ENCODE results near the gene PPP1R12B. TPM values are rescaled to one million over a fixed set of nuclear protein-coding genes. Genes with fewer than 3 reads are reported as not detected.

The PPP1R12B gene
- total and polyA plus RNA-seq, 4 donors: 4.0 to 31.6 (median 9.7) TPM

GRCh38 chr1:202317941-202318925, 30.3 kb upstream of the PPP1R12B start:
- no peak for TF ChIP-seq RAD21 (IDR thresholded peaks at IDR 0.05)
- no peak for TF ChIP-seq SP1 (IDR thresholded peaks at IDR 0.05)
- no peak for TF ChIP-seq ATF3 (IDR thresholded peaks at IDR 0.05)
- no peak for TF ChIP-seq FOXA1 (IDR thresholded peaks at IDR 0.05)
- no peak for TF ChIP-seq MAX (IDR thresholded peaks at IDR 0.05)
- TF ChIP-seq FOXA2 (IDR thresholded peaks at IDR 0.05): no peak
- no peak for TF ChIP-seq REST (IDR thresholded peaks at IDR 0.05)
- no peak for TF ChIP-seq EGR1 (IDR thresholded peaks at IDR 0.05; ENCODE audit: low read depth in 2 of 2)
- no peak overlapping the region for H3K4me3 ChIP-seq (ENCODE audit: low read depth in 1 of 3, low read length in 3 of 3)
- no peak for DNase-seq (ENCODE audit: low spot score)
- no peak overlapping the region for H3K9ac ChIP-seq (ENCODE audit: low read depth in 1 of 2, low read length in 2 of 2)
- H3K27ac ChIP-seq (ENCODE audit: low read depth in 1 of 2, low read length in 2 of 2): no peak overlapping the region
- no peaks in the 10 kb centered on the region for H3K36me3 ChIP-seq (ENCODE audit: control insufficient read depth in 4 of 4, insufficient read depth in 3 of 4, low read depth in 1 of 4, low read length in 3 of 4)
- H3K9me3 ChIP-seq (ENCODE audit: control insufficient read depth in 4 of 4, low read length in 3 of 4): no peaks in the 10 kb centered on the region
- 90% methylated on average over 52 of the region's 52 CpGs for WGBS
- no peaks in the 10 kb centered on the region for H3K27me3 ChIP-seq (ENCODE audit: control insufficient read depth in 4 of 4, insufficient read depth in 4 of 4, low read length in 3 of 4)
- no peaks in the 10 kb centered on the region for H3K4me1 ChIP-seq (ENCODE audit: control insufficient read depth in 4 of 4, insufficient read depth in 4 of 4, low read length in 3 of 4)

GRCh38 chr1:202319381-202320080, 29.0 kb upstream of the PPP1R12B start:
- WGBS: 81% methylated on average over 4 of the region's 4 CpGs
- DNase-seq (ENCODE audit: low spot score): no peak
- Histone ChIP-seq H3K4me1 (ENCODE audit: control insufficient read depth in 4 of 4, insufficient read depth in 4 of 4, low read length in 3 of 4) (no peaks in the 10 kb centered on the region), H3K36me3 (ENCODE audit: control insufficient read depth in 4 of 4, insufficient read depth in 3 of 4, low read depth in 1 of 4, low read length in 3 of 4) (no peaks in the 10 kb centered on the region), H3K9me3 (ENCODE audit: control insufficient read depth in 4 of 4, low read length in 3 of 4) (no peaks in the 10 kb centered on the region), H3K27ac (ENCODE audit: low read depth in 1 of 2, low read length in 2 of 2) (no peak overlapping the region), H3K27me3 (ENCODE audit: control insufficient read depth in 4 of 4, insufficient read depth in 4 of 4, low read length in 3 of 4) (no peaks in the 10 kb centered on the region), H3K4me3 (ENCODE audit: low read depth in 1 of 3, low read length in 3 of 3) (no peak overlapping the region), H3K9ac (ENCODE audit: low read depth in 1 of 2, low read length in 2 of 2) (no peak overlapping the region)
- no peak for TF ChIP-seq SP1 (IDR thresholded peaks at IDR 0.05)
- TF ChIP-seq YY1 (IDR thresholded peaks at IDR 0.05): no peak
- TF ChIP-seq JUND (IDR thresholded peaks at IDR 0.05): no peak
- TF ChIP-seq NR2F2 (IDR thresholded peaks at IDR 0.05): no peak
- no peak for TF ChIP-seq FOXA1 (IDR thresholded peaks at IDR 0.05)
- TF ChIP-seq EGR1 (IDR thresholded peaks at IDR 0.05; ENCODE audit: low read depth in 2 of 2): no peak
- no peak for TF ChIP-seq HNF4A (conservative IDR thresholded peaks at IDR 0.05)
- no peak for TF ChIP-seq FOXA2 (IDR thresholded peaks at IDR 0.05)

- H3K27me3 ChIP-seq (ENCODE audit: control insufficient read depth in 4 of 4, insufficient read depth in 4 of 4, low read length in 3 of 4): no peaks in the 10 kb centered on the region
- H3K9me3 ChIP-seq (ENCODE audit: control insufficient read depth in 4 of 4, low read length in 3 of 4): no peaks in the 10 kb centered on the region
- H3K27ac ChIP-seq (ENCODE audit: low read depth in 1 of 2, low read length in 2 of 2): no peak overlapping the region
- H3K9ac ChIP-seq (ENCODE audit: low read depth in 1 of 2, low read length in 2 of 2): no peak overlapping the region
- no peaks in the 10 kb centered on the region for H3K4me1 ChIP-seq (ENCODE audit: control insufficient read depth in 4 of 4, insufficient read depth in 4 of 4, low read length in 3 of 4)
- no peak overlapping the region for H3K4me3 ChIP-seq (ENCODE audit: low read depth in 1 of 3, low read length in 3 of 3)
- no peak for DNase-seq (ENCODE audit: low spot score)
- H3K36me3 ChIP-seq (ENCODE audit: control insufficient read depth in 4 of 4, insufficient read depth in 3 of 4, low read depth in 1 of 4, low read length in 3 of 4): no peaks in the 10 kb centered on the region
- TF ChIP-seq ZBTB33 (IDR thresholded peaks at IDR 0.05): no peak
- no peak for TF ChIP-seq GABPA (IDR thresholded peaks at IDR 0.05 in 1 of 2, conservative IDR thresholded peaks at IDR 0.05 in 1 of 2)
- TF ChIP-seq MAX (IDR thresholded peaks at IDR 0.05): no peak
- TF ChIP-seq EGR1 (IDR thresholded peaks at IDR 0.05; ENCODE audit: low read depth in 2 of 2): no peak
- TF ChIP-seq HNF4A (conservative IDR thresholded peaks at IDR 0.05): no peak
- no peak for TF ChIP-seq RAD21 (IDR thresholded peaks at IDR 0.05)
- TF ChIP-seq REST (IDR thresholded peaks at IDR 0.05): no peak
- TF ChIP-seq HNF4G (IDR thresholded peaks at IDR 0.05): no peak
Measured at GRCh38 chr1:202320081-202320405, 28.5 kb upstream of the PPP1R12B start.

Data from liver (tissue), 9 donors.